SH-SY5Y (cell line): ENCODE data around the gene NAT9.

Source experiments
- GATA2 ChIP-seq: IDR thresholded peaks from 2 replicates; pipeline ENCODE4 v1.6.1; 2011; ENCODE audit warnings: mild to moderate bottlenecking, low read depth, low read length
- GATA3 ChIP-seq: IDR thresholded peaks from 2 replicates; pipeline ENCODE4 v1.6.1; 2011; ENCODE audit warnings: low read depth, mild to moderate bottlenecking, low read length, moderate library complexity

GRCh38 chr17:74824961-74825627, 48.9 kb upstream of the NAT9 start:
- TF ChIP-seq GATA2 = no peak
- no peak for TF ChIP-seq GATA3
